Activated CD4-positive, alpha-beta T cell treated with anti-CD3 and anti-CD28 coated beads, Interleukin-2, amount 10 ng/mL, durations not matched to agents 24 days and 14 days (primary cell): ENCODE data around the gene CACNA2D3. TPM values are rescaled to one million over a fixed set of nuclear protein-coding genes. Genes with fewer than 3 reads are reported as not detected.

Experiments used
- DNase-seq: peaks from one replicate; pipeline ENCODE4 v3.0.0; 2022
- H3K27ac Mint-ChIP-seq: one replicate; pipeline ENCODE4 v1.8.0; 2022; ENCODE audit warnings: mild to moderate bottlenecking, mixed read lengths
- H3K27me3 Mint-ChIP-seq: one replicate; pipeline ENCODE4 v1.8.0; 2022; ENCODE audit warnings: mixed read lengths
- H3K36me3 Mint-ChIP-seq: one replicate; pipeline ENCODE4 v1.8.0; 2022; ENCODE audit warnings: low read depth, mild to moderate bottlenecking, mixed read lengths
- H3K4me1 Mint-ChIP-seq: one replicate; pipeline ENCODE4 v1.8.0; 2021; ENCODE audit warnings: mixed read lengths
- H3K4me3 Mint-ChIP-seq: one replicate; pipeline ENCODE4 v1.8.0; 2022; ENCODE audit warnings: mild to moderate bottlenecking, moderate library complexity, mixed read lengths
- H3K9me3 Mint-ChIP-seq: one replicate; pipeline ENCODE4 v1.8.0; 2021; ENCODE audit warnings: mixed read lengths
- intact Hi-C: fragments of 100-400 bp; cut with micrococcal nuclease; formaldehyde crosslinking; loops from one replicate; pipeline ENCODE4 v1.15.1; 2023
- total RNA-seq: library from RNA; stranded (reverse); gene quantifications from 2 replicates; pipeline ENCODE4 v1.2.3, GENCODE V29; 2022

The CACNA2D3 gene
- total RNA-seq, 1 donor from 2014 or later, result not detected

DNA sequence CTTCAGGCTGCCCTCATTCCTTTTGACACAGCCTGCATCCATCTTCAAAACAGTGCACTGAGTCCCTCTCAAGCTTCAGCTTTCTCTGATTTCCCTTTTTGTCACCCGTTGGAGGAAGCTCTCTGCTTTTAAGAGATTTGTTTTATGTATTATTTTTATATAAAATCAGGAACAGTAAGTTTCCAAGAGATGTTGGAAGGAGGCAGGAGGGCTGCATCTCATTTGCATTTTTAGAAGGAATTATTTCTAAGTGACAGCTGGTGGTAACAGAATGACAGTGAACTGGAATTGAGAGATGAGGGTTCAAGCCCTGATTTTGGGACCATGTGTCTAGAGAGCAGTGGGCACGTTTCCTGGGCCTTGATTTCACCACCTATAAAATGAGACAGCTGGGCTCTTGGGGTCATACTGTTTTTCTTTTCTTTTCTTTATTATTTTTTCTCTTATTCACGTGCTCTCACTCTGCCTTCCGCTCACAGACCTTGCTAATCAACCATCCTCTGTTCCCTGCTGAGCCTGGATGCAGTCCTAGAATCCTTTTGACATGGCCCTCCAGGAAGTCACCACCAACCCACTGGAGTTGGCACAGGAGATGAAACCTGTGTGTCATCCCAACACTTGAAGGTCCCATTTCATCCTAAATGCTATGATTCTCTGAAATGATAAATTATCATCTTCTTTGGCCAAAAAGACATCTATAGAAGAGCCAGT, 148.6 kb downstream of the CACNA2D3 start:
- Mint-ChIP-seq H3K4me3 (no peak overlapping the region), H3K27me3 (no peaks in the 10 kb centered on the region), H3K27ac (no peak overlapping the region), H3K9me3 (no peaks in the 10 kb centered on the region), H3K4me1 (no peaks in the 10 kb centered on the region), H3K36me3 (no peaks in the 10 kb centered on the region)
- intact Hi-C loops, result no loop called here
- no peak for DNase-seq

DNA sequence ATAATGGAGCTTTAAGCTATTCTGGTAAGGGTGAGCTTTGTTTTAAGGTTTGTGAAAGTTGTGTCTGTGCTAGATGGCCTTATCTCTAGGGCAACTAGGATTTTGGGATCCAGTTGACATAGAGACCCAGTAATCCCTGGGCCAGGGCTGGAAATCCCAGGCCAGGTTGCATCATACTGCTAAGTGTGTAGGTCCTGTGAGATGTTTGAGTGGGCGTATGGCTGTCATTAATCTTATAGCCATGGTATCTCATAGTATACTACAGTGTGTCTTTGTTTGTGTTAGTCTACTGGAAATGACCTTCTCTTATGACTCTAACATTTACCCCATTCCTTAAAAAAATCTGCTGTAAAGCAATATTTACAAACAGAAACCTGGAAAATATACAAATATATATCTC, 151.4 kb downstream of the CACNA2D3 start:
- no peaks in the 10 kb centered on the region for H3K4me1 Mint-ChIP-seq
- intact Hi-C loops, result no loop called here
- no peaks in the 10 kb centered on the region for H3K36me3 Mint-ChIP-seq
- no peak for DNase-seq
- no peak overlapping the region for H3K4me3 Mint-ChIP-seq
- H3K27me3 Mint-ChIP-seq, result no peaks in the 10 kb centered on the region
- no peaks in the 10 kb centered on the region for H3K9me3 Mint-ChIP-seq
- H3K27ac Mint-ChIP-seq, result no peak overlapping the region

DNA sequence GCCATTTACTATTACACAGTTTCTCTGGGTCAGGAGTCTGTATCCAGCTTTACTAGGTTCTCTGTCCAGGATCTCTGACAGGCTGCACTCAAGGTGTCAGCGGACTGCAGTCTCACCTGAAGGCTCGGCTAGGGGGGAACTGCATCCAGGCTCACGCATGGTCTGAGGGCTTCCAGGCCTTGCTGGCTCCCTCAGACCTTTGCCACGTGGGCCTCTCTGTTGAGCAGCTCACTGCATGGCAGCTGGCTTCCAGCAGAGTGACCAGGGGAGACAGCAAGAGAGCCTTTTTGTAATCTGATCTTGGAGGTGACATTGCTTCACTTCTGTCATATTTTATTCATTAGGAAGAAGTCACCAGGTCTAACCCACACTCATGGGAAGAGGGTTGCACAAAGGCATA, 152.3 kb downstream of the CACNA2D3 start:
- H3K4me1 Mint-ChIP-seq, result no peaks in the 10 kb centered on the region
- DNase-seq, result no peak

DNA sequence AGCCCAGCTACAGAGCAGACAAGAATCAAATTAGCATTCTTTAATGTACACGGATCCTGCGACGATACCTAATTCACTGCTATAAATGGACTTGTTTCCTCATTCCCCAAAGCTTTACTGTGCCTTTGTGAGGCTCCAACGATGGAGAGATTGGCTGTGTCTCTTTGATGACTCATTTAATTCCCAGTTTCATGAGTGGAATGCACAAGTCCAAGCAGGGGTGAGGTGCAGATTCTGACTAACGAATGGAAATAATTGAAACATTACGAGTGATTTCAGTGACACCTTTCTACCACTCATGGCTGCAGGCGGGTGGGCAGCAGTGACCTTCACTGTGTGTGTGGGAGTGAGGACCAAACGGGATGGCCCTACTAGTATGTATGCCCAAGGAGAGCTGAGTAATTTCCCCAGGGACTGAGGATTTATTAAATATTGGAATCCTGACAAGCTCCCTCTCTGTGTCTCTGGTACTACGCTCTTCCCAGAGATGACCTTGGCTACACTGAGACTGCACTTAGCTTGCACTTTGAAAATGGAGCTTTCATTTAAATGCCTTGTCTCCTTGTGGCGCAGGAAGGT, 156.7 kb downstream of the CACNA2D3 start:
- Mint-ChIP-seq H3K27me3 (no peaks in the 10 kb centered on the region), H3K27ac (no peak overlapping the region), H3K4me3 (no peak overlapping the region), H3K4me1 (no peaks in the 10 kb centered on the region), H3K36me3 (no peaks in the 10 kb centered on the region), H3K9me3 (peaks cover 6% of the 10 kb centered on the region)
- no peak for DNase-seq
- intact Hi-C loops, result no loop called here

More for the DNA sequence above, 152.3 kb downstream of the CACNA2D3 start:
- Mint-ChIP-seq H3K4me3 (no peak overlapping the region), H3K9me3 (no peaks in the 10 kb centered on the region), H3K27ac (no peak overlapping the region), H3K27me3 (no peaks in the 10 kb centered on the region), H3K36me3 (no peaks in the 10 kb centered on the region)
- intact Hi-C loops, result no loop called here

DNA sequence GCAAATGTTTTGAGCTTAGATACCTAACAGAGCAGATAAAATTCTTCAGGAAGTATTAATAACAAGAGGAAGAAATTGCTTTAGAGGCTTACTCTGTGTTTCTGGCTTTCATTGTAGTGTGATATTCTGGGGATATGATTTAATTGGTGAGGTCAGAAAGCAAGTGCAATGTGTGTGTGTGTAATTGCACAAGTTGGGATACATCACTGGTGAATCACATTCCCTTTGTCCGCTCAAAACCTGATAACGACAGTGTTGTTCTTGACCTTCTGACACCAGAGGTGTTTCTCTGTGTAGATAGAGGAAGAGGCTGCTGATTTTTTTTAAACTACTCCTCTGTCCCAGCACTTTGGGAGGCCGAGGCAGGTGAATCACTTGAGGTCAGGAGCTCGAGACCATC, 161.1 kb downstream of the CACNA2D3 start:
- Mint-ChIP-seq H3K4me1 (no peaks in the 10 kb centered on the region), H3K36me3 (no peaks in the 10 kb centered on the region), H3K27me3 (no peaks in the 10 kb centered on the region), H3K27ac (no peak overlapping the region), H3K9me3 (peaks cover 6% of the 10 kb centered on the region), H3K4me3 (no peak overlapping the region)
- intact Hi-C loops, result no loop called here
- no peak for DNase-seq

DNA sequence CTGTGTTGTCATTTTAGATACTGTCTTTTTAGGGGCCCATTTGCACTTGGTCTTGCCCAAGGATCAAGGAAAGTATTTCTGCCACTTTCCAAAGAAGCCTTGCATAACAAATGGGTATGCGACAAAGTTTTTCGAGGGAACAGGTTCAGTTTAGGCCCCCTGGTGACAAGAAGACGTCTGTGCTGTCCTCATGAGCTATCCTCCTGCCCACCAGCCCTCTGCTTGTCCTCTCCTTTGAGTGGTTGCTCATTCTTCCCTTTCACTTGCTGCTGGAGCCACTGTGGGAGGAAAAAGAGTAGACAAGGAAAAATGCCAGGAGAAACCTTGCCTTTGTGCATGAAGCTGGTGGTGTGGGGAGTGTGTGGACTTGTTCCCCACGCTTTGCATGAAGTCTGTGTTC, 171.9 kb downstream of the CACNA2D3 start:
- Mint-ChIP-seq H3K4me1 (no peaks in the 10 kb centered on the region), H3K27ac (no peak overlapping the region), H3K36me3 (no peaks in the 10 kb centered on the region), H3K27me3 (no peaks in the 10 kb centered on the region), H3K4me3 (no peak overlapping the region), H3K9me3 (peaks cover 4% of the 10 kb centered on the region)
- intact Hi-C loops, result no loop called here
- no peak for DNase-seq

DNA sequence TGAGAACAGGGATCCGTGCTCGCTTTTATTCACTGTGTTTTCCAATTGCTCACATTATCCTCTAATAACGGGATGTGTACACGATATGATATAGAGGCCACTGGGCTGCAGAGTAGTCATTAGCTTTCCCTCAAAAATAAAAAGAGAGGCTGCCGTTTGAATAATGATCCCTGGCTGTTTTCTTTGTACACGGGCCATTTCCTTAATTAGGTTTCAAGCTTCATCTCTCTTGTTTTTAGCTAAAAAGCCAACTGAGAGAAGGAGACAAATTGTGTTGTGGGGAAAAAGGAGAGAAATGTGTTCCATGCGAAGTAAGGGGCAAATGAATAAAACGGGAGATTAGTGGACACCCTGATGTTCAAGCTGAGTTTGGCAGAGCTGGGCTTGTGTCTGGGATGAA, 174.2 kb downstream of the CACNA2D3 start:
- Mint-ChIP-seq H3K9me3 (no peaks in the 10 kb centered on the region), H3K27ac (no peak overlapping the region), H3K4me3 (no peak overlapping the region), H3K36me3 (no peaks in the 10 kb centered on the region), H3K4me1 (no peaks in the 10 kb centered on the region), H3K27me3 (no peaks in the 10 kb centered on the region)
- intact Hi-C loops, result no loop called here
- no peak for DNase-seq

DNA sequence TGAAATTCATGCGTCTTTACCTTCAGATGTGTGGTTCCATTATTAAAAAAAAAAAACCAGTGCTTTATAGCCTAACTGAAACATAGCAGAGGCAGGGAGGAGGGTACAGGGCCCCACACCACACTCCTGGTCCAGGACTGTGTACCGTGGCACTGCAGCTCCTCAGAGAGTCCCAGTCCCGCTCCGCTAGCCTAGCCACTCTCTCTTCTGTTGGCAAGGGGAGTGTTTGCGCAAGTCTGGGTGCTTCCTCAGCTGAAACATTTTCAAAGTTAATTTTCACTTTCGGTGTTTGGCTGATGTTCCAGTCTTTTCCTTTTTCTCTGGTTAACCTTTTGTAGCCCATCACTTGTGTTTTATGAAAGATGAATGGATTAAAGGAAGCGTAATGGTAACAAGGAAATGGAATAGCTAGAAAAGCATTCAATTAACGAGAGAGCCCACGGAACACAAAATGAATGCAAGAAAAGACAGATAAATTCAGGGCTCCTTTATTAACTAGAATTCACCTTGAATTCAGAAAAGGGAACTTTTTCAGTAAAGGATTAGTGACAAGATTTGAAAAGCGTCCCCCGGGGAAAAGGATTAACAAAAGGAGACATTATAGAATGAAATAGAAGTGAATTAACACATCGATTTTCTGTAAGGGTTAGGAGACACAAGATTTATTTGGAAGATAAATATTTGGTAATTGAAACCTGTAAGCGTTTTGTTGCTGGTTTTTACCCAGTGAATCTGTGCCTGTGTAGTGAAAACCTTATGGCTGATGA, 177.0 kb downstream of the CACNA2D3 start:
- Mint-ChIP-seq H3K4me3 (no peak overlapping the region), H3K4me1 (no peaks in the 10 kb centered on the region), H3K27ac (no peak overlapping the region), H3K27me3 (no peaks in the 10 kb centered on the region), H3K36me3 (no peaks in the 10 kb centered on the region), H3K9me3 (no peaks in the 10 kb centered on the region)
- intact Hi-C loops, result no loop called here
- no peak for DNase-seq

DNA sequence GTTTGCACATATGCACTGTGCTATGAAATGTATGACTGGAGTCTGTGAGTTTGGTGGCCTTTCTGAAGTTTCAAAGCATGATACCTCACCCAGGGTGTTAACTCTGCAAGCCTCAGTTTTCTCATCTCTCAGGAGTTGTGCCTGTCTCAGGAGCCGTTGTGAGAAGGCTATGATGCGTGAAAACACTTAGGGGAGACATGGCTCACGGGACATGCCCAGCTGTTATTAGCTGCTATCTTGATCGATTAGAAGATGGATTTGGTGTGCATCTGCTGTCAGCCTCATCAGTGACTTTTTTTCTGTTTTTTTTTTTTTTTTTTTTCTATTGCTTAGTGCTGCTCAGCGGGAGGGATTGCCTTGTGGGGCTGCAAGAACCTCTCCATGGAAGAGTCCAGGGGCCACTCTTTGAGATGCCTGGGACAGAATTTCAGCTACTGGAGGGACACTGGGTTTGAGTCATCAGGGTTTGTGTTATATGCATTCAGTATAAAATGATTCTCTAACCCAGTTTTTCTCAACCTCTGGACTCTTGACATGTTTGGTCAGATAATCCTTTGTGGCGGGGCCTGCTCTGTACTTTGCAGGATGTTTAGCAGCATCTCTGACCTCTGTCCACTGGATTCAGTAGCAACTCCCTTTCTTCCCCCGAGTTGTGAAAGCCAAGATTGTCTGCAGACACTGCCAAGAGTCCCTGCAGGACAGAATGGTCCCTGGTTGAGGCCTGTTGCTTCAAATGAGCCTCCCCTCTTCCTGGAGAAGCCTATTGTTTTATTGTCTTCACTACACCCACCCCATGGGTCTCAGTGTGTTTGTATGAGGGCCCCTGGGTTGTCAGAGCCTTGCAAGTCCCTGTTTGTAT, 181.4 kb downstream of the CACNA2D3 start:
- Mint-ChIP-seq H3K27ac (no peak overlapping the region), H3K9me3 (no peaks in the 10 kb centered on the region), H3K4me3 (no peak overlapping the region), H3K36me3 (no peaks in the 10 kb centered on the region), H3K4me1 (no peaks in the 10 kb centered on the region), H3K27me3 (no peaks in the 10 kb centered on the region)
- no peak for DNase-seq
- intact Hi-C loops, result no loop called here

DNA sequence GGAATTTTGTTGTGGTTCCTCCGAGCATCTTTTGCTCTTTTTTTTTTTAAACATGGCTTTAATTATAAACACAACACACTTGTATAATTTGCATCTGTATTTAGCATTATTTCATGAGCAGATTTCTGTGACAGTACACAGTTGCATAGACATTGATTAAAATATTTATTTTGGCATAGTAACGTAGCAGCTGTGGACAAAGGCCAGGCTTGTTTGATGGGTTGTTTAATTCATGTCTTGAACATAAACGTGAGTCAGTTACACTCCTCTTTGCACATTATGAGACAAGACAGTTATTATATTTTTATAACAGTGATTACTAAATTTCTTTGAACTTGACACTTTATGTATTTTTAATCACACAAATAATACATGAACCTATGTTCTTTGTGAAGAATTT, 182.5 kb downstream of the CACNA2D3 start:
- Mint-ChIP-seq H3K9me3 (no peaks in the 10 kb centered on the region), H3K4me3 (no peak overlapping the region), H3K36me3 (no peaks in the 10 kb centered on the region), H3K27me3 (no peaks in the 10 kb centered on the region), H3K4me1 (no peaks in the 10 kb centered on the region), H3K27ac (no peak overlapping the region)
- no peak for DNase-seq
- intact Hi-C loops, result no loop called here

DNA sequence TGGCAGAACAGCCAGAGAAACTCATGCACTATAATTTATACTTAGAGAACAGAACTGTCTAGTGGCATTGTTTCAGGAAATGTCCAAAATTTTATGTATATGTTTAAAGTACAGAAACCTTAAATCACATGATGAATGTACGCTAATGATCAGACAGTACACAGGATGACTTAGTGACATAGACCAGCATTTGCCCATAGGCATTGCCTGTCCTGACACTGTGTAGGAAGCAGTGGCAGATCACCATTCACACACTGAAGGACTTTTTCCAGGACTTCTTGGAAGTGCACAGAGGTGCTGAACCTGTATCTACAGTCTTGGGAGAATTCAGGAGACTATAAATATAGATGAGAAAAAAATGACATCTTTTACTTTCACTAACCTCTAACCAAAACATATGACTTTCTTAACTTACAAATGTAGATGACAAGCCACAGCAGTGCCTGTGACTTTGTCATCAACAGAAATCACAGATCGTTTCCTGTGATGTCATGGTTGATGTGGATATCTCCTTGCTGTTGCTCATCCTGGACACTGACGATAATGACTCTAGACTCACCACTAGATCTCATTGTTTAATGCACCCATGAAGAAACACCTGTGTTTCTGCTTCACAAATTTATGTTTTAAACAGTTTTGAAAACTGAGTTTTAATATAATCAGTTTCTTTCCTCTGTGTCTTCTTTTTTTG, 183.2 kb downstream of the CACNA2D3 start:
- intact Hi-C loops, result no loop called here
- Mint-ChIP-seq H3K9me3 (no peaks in the 10 kb centered on the region), H3K4me1 (no peaks in the 10 kb centered on the region), H3K27ac (no peak overlapping the region), H3K4me3 (no peak overlapping the region), H3K27me3 (no peaks in the 10 kb centered on the region), H3K36me3 (no peaks in the 10 kb centered on the region)
- no peak for DNase-seq

DNA sequence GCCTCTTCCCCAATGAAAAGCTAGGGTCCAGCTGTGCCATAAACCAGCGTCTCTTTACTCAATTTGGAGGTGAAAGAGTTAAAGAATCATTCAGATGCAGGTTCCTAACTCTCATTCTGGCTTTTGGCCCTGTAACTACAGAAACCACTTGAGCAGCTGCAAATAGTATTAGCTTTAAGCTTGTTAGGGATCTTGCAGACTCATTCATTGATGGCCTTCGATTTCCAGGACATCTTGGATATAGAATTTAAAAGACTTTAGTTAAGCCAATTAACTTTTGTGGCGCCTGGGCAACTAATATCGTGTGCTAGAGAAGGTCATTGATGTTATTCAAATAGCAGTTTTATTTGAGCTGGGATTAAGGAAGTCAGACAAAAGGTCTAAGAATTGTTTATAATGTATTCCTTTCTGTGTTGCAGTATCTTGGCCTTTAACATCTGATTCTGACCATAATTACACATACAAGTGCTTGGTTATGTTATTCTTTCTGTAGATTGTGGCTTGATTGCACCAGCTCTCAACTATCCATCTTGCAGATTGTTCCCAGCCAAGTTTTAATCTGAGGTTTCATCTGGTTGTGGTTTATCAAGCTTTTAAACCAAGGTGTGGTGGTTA, 185.3 kb downstream of the CACNA2D3 start:
- intact Hi-C loops, result no loop called here
- Mint-ChIP-seq H3K36me3 (no peaks in the 10 kb centered on the region), H3K27me3 (no peaks in the 10 kb centered on the region), H3K4me1 (no peaks in the 10 kb centered on the region), H3K27ac (no peak overlapping the region), H3K9me3 (no peaks in the 10 kb centered on the region), H3K4me3 (no peak overlapping the region)
- no peak for DNase-seq

DNA sequence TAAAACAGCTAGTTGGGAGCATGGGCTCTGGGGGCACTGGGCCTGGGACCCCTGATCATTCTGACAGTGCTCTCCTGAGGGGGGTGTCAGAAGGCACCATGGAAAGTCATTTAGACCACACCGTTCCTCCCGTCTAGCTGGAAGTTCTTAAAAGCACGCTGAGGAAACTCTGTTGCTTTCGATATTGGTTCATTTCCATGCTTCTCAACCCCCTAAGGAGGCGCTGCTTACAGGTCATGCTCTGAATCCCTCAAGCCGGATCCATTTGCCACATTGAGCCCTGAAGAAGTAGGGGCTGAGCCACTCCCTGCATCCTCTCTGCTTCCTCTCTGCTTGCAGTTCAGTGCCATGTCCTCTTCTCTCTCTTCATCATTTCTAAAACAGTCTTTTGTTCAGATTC, 187.2 kb downstream of the CACNA2D3 start:
- Mint-ChIP-seq H3K36me3 (no peaks in the 10 kb centered on the region), H3K27ac (no peak overlapping the region), H3K9me3 (no peaks in the 10 kb centered on the region), H3K4me1 (no peaks in the 10 kb centered on the region), H3K4me3 (no peak overlapping the region), H3K27me3 (no peaks in the 10 kb centered on the region)
- DNase-seq, result no peak
- intact Hi-C loops, result no loop called here
